SHP77 (cell line): Measurements from ENCODE around the gene WIPF3.
A peak's percentile ranks its signal among the peaks of the same experiment; 100 is the strongest.

Experiments
- DNase-seq, 2 experiments: peaks; one replicate each; lab custom pipeline; 2025; lab: John Stamatoyannopoulos, UW

Gene WIPF3, protein sequence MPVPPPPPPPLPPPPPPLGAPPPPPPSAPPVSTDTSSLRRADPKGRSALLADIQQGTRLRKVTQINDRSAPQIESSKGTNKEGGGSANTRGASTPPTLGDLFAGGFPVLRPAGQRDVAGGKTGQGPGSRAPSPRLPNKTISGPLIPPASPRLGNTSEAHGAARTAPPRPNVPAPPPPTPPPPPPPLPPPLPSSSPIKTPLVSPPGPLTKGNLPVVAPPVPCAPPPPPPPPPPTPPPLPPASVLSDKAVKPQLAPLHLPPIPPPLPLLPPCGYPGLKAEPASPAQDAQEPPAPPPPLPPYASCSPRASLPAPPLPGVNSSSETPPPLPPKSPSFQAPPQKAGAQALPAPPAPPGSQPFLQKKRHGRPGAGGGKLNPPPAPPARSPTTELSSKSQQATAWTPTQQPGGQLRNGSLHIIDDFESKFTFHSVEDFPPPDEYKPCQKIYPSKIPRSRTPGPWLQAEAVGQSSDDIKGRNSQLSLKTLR

DNA sequence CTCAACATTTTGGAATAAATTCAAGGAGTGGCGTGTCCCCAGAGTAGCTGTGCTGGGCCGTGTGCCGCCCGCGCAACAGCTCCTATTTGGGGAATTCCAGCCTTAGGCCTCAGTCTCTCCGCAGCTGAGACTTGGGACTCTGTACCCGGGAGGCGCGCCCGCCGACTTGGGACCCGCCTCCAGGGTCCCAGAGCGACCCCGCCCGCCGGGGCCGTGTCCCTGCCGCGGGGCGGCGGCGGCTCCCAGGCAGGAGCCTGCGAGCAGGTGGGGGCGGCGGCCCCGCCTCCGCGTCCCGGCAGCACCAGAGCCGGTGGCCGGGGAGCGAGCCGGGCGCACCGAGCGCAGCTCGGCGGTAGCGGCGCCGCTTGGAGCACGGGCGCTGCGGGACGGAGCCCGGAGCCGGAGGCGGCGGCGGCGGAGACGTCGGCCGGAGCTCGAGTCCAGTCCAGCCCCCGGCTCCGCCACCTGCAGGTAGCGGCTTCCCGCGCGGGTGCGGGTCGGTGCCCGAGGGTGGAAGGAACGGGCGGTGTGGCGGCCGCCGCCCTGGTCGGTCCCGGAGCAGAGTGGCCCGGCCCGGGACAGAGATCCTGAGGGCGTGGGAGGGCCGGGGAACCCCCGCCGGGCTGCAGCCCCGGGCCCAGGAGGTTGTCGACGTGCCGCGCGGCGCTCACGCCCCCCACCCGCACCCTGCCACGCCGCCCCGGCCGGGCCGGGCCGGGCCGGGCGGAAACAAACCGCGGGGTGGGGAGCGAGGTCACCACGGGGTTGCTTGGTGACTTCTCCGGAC lies at the start of gene WIPF3:
Gene WIPF3, plus strand, starts transcription at position 301 of the 787 bp plus-strand sequence. CDS start 28,217 bp downstream, outside the sequence.
- DNase-seq, result no peak

DNA sequence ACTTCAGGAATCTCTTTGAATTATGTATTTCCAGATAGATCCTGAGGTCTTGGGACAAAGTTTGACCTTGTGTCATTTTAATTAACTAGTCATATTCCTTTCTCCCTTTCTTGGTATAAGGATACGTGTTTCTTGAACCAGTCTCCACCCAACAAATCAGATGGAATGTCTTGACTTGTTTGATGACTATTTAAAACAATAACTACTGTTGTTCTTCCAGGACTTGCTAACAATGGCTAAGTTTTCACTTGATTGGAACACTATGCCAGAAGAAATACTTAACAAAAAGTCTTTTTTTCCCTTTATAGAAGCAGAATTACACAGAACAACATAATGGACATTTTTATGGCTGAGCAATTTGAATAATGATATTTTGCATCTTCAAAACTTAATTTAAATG lies 43.0 kb upstream of the WIPF3 start:
- no peak for DNase-seq

DNA sequence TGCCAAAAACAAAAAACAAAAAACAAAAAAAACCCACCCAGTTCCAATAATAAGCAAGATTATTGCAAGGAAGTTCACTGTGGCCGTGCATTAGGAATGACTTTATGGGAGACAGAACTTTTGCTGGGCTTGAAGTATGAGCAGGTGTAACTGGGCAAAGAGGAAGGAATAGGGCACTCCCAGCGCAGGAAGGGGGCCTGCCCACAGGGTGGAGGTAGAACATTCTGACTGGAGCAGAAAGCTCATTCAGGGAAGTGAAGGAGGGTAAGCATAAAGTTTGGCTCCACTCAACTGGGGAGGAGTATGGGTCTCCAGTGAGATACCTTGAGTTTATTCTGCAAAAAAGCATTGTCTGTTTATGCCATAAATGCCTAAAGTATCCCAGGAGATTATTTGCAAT lies 42.1 kb upstream of the WIPF3 start:
- peak in 1 of 2 experiments; percentile 9 for DNase-seq

DNA sequence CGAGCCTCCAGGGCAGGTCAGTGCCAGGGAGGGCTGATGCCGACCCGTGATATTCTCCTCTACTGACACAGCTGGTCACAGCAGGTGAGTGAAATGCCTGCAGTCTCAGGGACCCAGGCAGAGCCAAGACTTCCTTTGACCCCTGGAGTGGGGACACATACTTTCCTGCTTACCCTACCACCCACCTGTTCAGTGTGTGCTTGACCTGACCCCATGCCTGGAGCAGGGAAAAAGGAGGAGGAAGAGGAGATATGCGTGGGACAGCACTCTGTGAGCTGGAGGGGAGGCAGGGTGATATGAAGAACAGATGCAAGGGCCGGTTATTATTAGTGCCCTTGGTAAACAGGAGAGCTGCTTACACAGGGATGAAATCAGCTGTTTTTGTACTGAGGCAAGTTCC lies 40.8 kb upstream of the WIPF3 start:
- no peak for DNase-seq

DNA sequence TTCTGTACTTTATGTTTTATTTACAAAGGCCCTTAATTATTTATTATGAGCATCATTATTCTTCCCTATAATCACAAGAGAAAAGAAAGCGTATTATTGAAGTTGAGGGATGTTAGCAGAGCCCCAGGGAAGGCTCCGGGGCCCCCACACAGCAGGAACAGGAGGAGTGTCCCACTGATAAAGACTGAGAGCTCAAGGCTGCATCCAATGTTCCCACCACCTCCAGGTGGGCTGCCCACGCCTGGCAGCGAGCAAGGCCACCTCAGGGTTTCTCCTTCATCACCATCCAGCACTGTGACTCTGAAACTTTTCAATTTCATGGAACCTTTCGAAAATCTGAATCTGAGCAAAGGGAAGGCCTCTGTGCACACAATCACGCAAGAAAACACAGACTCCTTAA lies 35.9 kb upstream of the WIPF3 start:
- no peak for DNase-seq

DNA sequence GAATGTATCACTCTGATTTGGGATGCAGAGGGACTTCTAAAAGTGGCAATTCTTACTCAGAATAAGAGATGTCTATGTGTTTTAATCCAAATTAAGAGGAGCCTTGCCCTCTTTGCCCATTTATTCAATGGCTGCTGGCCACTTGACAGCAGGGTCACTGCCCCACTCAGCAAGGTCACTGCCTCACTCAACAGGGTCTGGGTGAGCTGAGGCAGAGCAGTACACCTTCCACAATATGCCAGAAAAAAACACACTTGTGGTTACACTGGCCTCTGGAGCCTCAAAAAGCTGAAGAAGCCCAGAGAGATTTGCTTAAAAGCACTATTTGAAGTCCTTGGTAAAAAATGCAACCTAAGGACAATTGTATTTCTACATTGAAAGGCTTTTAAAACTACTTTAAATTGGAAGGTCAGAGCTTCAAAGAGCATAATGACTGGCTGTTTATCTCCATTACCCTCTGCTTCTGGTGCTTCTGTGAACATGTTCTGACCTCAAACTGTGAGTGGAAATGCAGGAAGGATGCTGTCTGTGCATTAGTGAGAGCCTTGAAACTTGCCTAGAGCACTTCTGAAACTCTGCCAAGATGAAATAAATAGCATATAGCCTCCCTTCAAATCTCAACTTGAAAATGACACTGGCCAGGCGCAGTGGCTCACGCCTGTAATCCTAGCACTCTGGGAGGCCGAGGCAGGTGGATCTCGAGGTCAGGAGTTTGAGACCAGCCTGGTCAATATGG lies 35.1 kb upstream of the WIPF3 start:
- DNase-seq, result no peak

DNA sequence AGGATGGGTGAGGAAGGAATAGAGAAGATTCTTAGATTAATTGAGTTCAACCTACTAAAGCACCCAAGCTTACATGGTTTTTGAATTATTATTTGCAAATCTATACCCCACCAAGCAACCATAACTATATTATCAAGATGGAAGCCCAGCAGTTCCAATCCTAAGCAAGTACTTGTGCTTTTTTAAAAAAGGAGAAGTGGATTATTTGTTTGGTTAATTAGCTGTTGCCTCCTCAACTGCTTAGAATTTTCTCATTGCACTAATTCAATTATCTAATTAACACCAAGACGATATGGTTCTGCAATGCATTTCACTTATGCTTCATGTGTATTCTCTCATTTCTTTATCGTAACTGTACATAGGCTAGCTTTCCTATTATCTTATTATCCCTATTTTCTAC lies 27.3 kb upstream of the WIPF3 start:
- no peak for DNase-seq

DNA sequence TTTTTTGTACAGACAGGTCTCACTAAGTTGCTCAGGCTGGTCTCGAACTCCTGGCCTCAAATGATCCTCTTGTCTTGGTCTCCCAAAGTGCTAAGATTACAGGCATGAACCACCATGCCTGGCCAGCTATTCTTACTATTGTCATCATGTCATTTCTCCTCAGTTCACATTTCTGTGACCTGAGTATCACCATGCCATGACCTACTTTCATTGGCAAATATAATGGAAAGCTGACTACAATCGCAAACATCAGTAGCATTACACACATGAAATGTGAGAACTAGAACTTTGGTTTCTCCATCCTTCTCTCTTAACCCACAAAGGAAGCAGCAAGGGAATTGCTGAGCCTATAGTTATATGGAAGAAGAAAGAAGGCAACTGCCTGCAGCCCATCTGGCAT lies 26.0 kb upstream of the WIPF3 start:
- DNase-seq, result no peak

DNA sequence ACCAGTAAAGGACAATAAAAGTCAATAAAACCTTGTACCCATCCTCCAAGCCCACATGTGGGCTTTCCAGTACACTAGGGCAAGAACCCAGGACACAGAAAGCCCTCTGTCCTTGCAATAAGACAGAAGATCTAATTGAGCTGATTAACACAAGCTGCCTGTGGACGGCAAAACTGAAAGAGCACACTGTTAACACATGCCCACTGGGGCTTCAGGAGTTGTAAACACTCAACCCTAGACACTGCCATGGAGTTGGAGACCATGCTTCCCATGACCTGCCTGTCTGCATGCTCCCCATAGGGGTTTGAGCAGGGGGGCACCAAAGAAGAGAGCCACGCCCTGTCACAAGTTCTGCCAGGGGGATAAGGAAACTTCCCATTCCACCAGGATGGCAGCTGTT lies 22.6 kb upstream of the WIPF3 start:
- DNase-seq, result no peak

DNA sequence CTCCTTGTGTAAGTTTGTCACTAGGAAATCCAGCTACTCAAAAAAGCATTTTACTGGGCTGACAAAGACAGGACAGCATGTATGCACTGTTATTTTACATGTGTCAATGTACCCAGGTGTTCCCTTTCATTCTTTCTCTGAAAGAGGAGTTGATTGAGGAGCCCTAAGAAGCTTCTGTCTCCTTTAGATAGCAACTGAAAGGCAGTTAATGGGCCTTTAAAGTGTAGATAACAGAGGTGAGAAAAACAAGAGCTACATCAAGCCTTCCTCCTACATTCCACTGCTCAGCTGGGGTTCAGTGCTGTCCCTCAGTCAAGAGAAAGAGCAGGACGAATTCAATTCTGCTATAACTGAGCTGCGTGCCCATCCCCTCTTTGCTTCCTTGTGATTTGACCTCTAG lies 12.8 kb upstream of the WIPF3 start:
- no peak for DNase-seq

DNA sequence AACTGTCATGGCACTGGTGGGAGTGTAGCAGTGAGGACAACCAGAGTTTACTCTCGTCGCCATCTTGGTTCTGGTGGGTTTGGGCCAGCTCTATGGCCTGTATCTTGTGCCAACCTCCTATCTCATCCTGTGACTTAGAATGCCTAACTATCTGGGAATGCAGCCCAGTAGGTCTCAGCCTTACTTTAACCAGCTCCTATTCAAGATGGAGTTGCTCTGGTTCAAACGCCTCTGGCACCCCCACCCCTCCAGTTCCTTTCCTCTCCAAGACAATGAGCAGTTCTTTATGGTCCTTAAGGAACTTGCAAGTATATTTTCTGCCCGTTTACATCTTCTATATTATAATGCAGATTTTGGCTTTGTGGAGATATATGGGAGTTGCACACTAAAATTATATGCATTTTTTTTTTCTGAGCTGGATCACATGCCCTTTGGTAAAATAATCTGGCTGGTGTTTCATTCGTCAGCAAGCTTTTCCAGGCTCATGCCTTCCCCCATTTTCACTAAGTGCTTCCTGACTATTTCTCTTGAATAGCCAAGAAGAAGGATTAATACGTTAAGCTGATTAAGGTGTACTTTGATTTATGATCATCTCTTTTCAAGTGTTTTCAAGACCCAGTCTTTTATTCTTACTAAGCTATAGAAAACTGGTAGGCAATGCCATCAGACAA lies 11.2 kb upstream of the WIPF3 start:
- no peak for DNase-seq

DNA sequence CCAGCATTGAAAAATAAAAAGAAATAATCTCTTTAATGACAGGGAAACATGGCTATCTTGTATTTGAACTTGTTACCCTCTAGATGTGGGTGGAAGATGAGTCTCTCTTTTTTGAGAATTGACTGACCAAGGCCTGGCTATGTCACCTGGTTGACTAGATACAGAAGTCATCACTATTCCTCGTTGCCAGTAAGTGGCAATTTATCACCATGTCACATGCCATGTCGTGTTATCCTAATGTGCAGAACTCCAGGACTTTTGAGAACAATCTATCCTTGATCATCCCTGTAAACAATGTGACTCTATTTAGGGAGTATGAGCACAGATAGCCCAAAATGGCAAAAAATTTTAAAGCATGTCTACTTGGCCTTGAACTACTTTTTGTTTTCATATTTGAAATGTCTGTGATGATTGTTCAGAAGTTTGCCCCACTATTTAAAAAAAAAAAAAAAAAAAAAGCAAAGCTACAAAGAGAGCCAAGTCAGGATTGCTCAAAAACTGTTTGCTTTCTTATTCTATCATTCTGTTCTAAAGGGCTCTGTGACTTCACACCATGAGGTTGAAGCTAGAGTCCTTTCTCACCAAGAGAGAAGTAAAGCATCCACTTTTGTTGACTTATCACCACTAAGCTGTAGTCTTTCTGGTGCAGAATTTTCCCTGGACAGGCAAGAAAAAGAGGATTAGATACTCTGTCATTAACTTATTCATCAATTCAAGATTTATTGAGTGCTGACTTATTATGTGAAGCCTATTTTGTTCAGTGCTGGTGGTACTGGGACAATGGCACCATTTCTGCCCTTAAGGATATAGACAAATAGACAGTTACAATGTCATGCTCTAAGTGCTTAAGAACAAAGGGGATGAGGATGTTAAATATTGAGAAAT lies 10.4 kb upstream of the WIPF3 start:
- no peak for DNase-seq

DNA sequence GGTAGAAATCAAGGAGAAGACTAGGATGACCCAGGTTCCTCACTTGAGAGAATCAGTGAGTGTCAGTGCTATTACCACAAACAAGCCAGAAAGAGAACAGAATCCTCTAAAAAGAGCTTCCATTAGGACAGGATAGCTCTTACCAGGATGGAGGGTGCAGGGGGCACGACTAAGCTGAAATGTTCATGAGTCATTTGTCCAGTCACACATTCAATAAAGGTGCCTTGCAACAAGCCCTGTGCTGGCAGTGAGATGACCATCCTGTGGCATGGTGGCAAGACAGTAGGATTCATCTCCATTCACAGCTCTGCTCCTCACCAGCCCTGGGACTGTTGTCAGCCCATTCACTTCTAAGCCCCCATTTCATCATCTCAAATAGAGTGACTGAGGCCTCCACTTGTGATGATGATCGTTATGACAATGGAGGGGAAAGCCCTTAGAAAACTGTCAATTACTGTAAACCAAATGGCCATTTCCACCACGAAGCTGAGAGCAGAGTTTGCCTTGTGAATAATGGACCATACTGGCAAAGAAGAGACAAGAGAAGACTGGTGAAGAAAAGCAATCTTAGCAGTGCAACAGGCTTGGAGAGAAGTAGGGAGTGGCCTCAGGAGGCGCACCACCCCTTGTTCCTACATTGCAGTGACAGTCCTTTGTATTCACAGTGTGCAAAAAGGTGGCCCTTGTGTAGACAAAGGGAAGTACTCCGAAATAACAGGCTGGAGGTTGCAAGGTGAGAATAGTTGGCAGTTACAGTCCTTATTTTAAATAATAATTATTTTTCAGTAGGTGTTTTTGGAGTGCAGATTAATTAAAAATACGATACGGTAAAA lies 9.0 kb upstream of the WIPF3 start:
- no peak for DNase-seq

DNA sequence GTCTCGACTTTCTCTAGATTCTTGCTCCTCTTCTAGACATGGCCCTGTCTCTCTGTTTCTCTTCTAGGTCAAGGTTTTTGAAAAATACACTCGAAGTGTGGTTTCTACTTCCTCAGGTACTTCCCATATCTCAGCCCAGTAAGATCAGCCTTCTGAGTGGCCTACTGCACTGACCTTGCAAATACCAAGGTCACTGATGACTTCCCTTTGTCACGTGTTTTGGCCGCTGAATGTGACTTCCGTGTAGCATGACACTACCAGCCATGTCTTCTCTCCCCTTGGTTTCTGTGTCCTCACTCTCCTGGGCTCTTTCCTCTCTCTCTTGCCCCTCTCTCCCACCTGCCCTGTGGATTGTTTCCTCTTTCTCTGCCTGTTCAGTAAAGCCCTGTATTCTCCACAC lies 7.9 kb upstream of the WIPF3 start:
- no peak for DNase-seq

DNA sequence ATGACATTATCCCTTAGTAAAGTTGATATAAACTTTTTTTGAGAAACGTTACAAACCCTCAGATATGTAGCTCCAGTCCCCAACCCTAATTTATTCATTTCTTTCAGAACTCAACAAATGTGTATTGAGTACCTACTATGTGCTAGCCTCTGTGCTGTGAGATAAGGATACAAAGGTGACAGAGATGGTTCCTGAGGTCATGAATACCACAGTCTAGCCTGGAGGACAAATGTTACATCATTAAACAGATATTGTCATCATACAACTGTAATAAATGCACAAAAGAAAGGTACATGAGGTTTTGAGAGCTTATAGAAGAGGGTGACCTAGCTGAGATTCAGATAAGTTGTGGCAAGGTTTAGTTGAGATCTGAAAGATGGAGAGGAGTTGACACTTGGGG lies 4.4 kb upstream of the WIPF3 start:
- no peak for DNase-seq

DNA sequence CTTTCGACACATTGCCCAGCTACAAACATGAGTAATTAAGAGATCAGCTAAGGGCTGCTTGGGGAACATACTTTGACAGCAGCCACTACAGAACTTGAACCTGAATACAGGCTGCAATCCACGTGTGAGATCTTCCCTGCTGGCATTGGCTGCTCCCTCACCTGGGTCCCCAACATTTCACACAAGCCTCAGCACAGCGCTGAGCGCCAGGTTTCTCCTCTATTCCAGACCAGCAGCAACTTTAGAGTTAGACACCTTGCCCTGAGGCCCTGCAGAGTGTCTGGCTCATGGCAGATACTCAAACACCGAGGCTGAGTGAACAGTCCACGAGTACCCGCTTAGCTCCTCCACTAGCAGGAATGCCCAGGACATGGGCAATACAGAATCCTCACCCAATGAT lies 1.3 kb upstream of the WIPF3 start:
- no peak for DNase-seq

DNA sequence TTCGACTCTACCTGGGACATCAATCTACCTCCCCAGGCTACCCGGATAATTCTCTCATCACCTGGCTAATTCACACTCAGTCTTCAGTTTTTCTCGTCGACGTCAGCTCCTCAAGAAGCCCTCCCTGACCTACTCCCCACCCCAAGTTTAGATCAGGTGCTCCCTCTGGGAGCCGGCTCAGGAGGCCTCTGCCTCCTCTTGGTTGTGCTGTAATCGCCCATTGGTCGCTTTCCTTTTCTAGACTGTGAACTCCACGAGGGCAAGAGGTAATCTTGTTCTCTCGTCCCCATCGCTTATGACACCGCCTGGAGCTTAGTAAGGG lies 461 bp upstream of the WIPF3 start:
- DNase-seq, result no peak

DNA sequence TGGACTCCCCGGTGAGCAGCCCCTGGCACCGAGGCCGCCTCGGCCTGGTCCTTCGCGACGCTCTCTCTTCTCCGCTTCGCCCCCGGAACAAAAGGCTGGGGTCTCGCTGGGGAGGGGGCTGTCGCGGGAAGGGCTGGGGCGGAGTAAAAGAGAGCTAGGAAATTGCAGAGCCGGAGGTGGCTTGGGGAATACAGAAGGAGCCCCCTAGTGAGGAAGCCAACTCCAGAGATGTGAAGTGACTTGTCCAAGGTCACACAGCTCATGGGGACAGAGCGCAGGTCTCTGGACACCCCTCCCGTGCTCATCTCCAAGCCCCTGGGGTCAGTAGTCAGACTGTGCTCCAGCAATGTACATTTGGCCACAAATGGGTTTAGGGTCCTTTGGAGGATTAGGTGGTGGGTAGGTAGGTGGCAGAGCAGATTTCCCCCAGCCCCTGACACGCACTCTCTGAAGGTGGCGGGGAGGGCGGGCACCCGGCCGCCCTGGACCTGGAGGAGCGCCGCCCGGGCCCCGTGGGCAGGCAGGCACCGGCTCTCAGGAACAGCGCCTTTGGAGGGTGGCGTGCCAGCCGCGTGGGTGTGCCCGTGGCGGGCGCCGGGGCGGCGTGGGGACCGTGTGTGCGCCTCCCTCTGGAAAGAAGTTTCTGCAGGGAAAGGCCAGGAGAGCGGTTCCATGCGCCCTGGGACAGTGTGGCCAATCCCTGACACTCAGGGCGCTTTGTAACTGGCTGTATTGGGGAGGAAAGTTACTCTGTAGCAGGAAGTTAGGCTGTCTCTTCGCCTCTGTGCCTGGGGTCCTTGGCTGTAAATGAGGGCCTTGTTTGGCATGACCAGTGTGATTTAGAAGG lies 910 bp downstream of the WIPF3 start:
- no peak for DNase-seq

DNA sequence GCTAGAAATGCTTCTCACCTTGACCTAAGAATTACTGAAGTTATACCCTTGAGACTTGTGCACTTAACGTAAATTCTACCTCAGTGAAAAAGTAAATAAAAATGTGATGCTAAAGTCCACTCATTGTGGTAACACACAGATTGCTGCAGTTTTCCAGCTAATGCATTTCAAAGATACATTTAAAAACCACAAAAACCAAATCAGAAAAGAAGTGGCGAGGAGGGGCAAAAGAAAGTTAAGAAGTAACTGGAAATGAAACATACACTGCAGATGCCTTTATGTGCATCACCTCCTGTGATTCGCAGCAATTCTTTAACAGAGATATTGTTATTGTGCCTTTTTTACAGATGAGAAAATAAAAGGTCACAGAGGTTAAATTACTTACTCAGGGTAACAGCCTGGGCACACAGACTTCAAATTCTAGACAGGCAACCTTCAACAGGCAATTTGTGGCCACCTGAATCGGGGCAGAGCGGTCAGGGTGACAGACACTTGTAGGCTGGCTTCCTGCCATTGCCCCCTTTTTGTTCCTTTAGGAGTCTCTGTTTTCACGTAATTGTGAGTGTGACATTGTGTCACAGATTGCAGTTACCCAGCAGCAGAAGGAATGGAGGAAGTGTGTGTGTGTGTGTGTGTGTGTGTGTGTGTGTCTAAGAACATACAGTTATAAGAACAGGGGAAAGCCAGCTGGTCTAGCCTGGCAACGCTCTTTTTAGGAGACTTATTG lies 1.9 kb downstream of the WIPF3 start:
- DNase-seq, result no peak
